A549 (cell line): ENCODE data around the gene MIOX.

Experiments used
- EP300 ChIP-seq, 2 experiments: fragments of >200 bp; sonication (Bioruptor Twin); formaldehyde crosslinking; IDR thresholded peaks; 2 replicates in 1 of 2; 3 replicates in 1 of 2; pipeline ENCODE4 v1.6.1; 2016 to 2017
- ESRRA ChIP-seq: fragments of 150-350 bp; IDR thresholded peaks from 2 replicates; pipeline ENCODE4 v1.6.1; 2014; ENCODE audit warnings: mild to moderate bottlenecking, low read length, borderline replicate concordance
- POLR2A ChIP-seq: IDR thresholded peaks from 2 replicates; pipeline ENCODE4 v1.6.1; 2012; ENCODE audit warnings: mild to moderate bottlenecking, low read length
- TFCP2L1 ChIP-seq: fragments of 250-450 bp; sonication (Bioruptor Pico); IDR thresholded peaks from 2 replicates; pipeline ENCODE4 v1.5.0; 2021; ENCODE audit warnings: mild to moderate bottlenecking
- TF ChIP-seq, protein P1 (sequence below): fragments of 450-650 bp; IDR thresholded peaks from 2 replicates; pipeline ENCODE4 v1.6.1; 2014; ENCODE audit warnings: antibody characterized with exemption

DNA sequence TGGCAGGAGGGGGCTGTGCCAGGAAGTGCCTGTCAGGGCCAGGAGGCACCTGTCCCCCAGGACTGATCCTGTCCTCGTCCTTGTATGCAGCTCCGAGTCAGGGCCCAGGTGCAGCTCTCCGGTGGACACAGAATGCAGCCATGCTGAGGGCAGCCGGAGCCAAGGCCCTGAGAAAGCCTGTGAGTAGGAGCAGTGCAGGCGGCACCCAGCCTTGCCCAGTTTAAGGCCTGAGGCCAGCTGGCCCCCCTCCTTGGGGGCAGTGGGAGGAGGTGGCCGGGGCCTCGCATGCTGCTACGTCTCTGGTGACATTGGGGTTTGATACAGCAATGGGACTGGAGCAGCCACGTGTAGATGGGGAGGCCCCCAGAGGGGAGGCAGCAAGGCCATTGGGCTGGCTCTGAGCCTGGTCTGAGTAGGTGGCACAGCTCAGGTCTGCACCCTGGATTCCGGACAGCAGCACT is 46.8 kb upstream of the MIOX start:
- TF ChIP-seq EP300 (IDR thresholded peaks at IDR 0.05) (no peak), TFCP2L1 (CRISPR knock-in tag) (no peak), ESRRA (no peak), POLR2A (no peak)
- TF ChIP-seq, protein P1, sequence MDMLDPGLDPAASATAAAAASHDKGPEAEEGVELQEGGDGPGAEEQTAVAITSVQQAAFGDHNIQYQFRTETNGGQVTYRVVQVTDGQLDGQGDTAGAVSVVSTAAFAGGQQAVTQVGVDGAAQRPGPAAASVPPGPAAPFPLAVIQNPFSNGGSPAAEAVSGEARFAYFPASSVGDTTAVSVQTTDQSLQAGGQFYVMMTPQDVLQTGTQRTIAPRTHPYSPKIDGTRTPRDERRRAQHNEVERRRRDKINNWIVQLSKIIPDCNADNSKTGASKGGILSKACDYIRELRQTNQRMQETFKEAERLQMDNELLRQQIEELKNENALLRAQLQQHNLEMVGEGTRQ: no peak
